Endothelial cell (in vitro differentiated cells): ENCODE measurements around the gene PNMA8A. TPM values are rescaled to one million over a fixed set of nuclear protein-coding genes. Genes with fewer than 3 reads are reported as not detected.

Experiments used
- DNase-seq: peaks from one replicate; pipeline ENCODE4 v3.0.0; 2021; ENCODE audit warnings: low spot score
- H3K27ac Mint-ChIP-seq: one replicate; pipeline ENCODE4 v1.8.0; 2021; ENCODE audit warnings: mixed read lengths, inconsistent platforms; ENCODE audit not compliant: unreplicated experiment
- H3K27me3 Mint-ChIP-seq: one replicate; pipeline ENCODE4 v1.8.0; 2021; ENCODE audit warnings: mild to moderate bottlenecking, moderate library complexity, mixed read lengths, inconsistent platforms; ENCODE audit not compliant: unreplicated experiment
- H3K36me3 Mint-ChIP-seq: one replicate; pipeline ENCODE4 v1.8.0; 2021; ENCODE audit warnings: mild to moderate bottlenecking, low read depth, mixed read lengths, inconsistent platforms; ENCODE audit not compliant: unreplicated experiment
- H3K4me1 Mint-ChIP-seq: one replicate; pipeline ENCODE4 v1.8.0; 2021; ENCODE audit warnings: mild to moderate bottlenecking, mixed read lengths, inconsistent platforms; ENCODE audit not compliant: unreplicated experiment
- H3K4me3 Mint-ChIP-seq: one replicate; pipeline ENCODE4 v1.8.0; 2021; ENCODE audit warnings: mild to moderate bottlenecking, mixed read lengths, inconsistent platforms; ENCODE audit not compliant: unreplicated experiment
- H3K9me3 Mint-ChIP-seq: one replicate; pipeline ENCODE4 v1.8.0; 2021; ENCODE audit warnings: mixed read lengths, inconsistent platforms; ENCODE audit not compliant: unreplicated experiment
- CTCF ChIP-seq: fragments of 200-600 bp; sonication (generic); IDR thresholded peaks from one replicate; pipeline ENCODE4 v1.5.0; 2021; ENCODE audit warnings: antibody characterized with exemption; ENCODE audit not compliant: unreplicated experiment
- long read RNA-seq: library from polyadenylated mRNA; unstranded; transcript quantifications from one replicate; pipeline ENCODE4 v2.0.0, GENCODE V29; 2020; ENCODE audit not compliant: unreplicated experiment
- total RNA-seq: library from RNA; stranded (reverse); fragmentation: NEBNext Ultra II Directional; extraction: Animal tissue kit (Norgen Biotek cat#: 25700); gene quantifications from one replicate; pipeline ENCODE4 v1.2.1, GENCODE V29; 2021; ENCODE audit not compliant: unreplicated experiment

Gene PNMA8A
- 12.4 TPM for total RNA-seq
- long read RNA-seq, partial matches to known transcripts = 0 of 1 reads
- long read RNA-seq, other reads (novel, unspliced or antisense) = 0 of 1 reads

GRCh38 chr19:46471116-46471733 is at the start of gene PNMA8A:
TSS of gene PNMA8A (minus strand) at chr19:46471563. CDS start at chr19:46471035, 528 bp downstream.
- H3K27ac Mint-ChIP-seq = no peak within 1 kb of the TSS
- peaks cover 17% of the 10 kb centered on the region for H3K36me3 Mint-ChIP-seq
- H3K4me1 Mint-ChIP-seq = peaks cover 9% of the 10 kb centered on the region
- DNase-seq = peak; percentile 75
- H3K9me3 Mint-ChIP-seq = no peaks in the 10 kb centered on the region
- peaks cover 6% of the 10 kb centered on the region for H3K27me3 Mint-ChIP-seq
- no peak for TF ChIP-seq CTCF
- peak within 1 kb of the TSS; percentile 76 for H3K4me3 Mint-ChIP-seq

GRCh38 chr19:46520616-46521015 is 49.3 kb upstream of the PNMA8A start:
- no peak for DNase-seq
- H3K27me3 Mint-ChIP-seq = peaks cover 1% of the 10 kb centered on the region
- no peak for TF ChIP-seq CTCF
- no peak overlapping the region for H3K27ac Mint-ChIP-seq
- no peaks in the 10 kb centered on the region for H3K9me3 Mint-ChIP-seq
- H3K36me3 Mint-ChIP-seq = no peaks in the 10 kb centered on the region
- no peak overlapping the region for H3K4me3 Mint-ChIP-seq
- no peaks in the 10 kb centered on the region for H3K4me1 Mint-ChIP-seq

GRCh38 chr19:46517471-46517870 is 46.1 kb upstream of the PNMA8A start:
- H3K9me3 Mint-ChIP-seq = no peaks in the 10 kb centered on the region
- H3K27me3 Mint-ChIP-seq = peaks cover 3% of the 10 kb centered on the region
- no peak overlapping the region for H3K27ac Mint-ChIP-seq
- no peaks in the 10 kb centered on the region for H3K4me1 Mint-ChIP-seq
- H3K4me3 Mint-ChIP-seq = no peak overlapping the region
- TF ChIP-seq CTCF = no peak
- no peaks in the 10 kb centered on the region for H3K36me3 Mint-ChIP-seq
- no peak for DNase-seq

GRCh38 chr19:46515879-46516350 is 44.6 kb upstream of the PNMA8A start:
- no peak overlapping the region for H3K27ac Mint-ChIP-seq

More at GRCh38 chr19:46515879-46516350, 44.6 kb upstream of the PNMA8A start:
- Mint-ChIP-seq H3K27me3 (peaks cover 5% of the 10 kb centered on the region), H3K36me3 (no peaks in the 10 kb centered on the region), H3K4me1 (no peaks in the 10 kb centered on the region), H3K9me3 (peaks cover 2% of the 10 kb centered on the region), H3K4me3 (no peak overlapping the region)
- no peak for DNase-seq
- peak; percentile 65 for TF ChIP-seq CTCF
